Large intestine (tissue), 3 donors: ENCODE measurements around the gene IGFN1. TPM values are rescaled to one million over a fixed set of nuclear protein-coding genes. Genes with fewer than 3 reads are reported as not detected.

Experiments
- DNase-seq, 2 donors: peaks; one replicate each; pipeline versions ENCODE4 v3.0.0 to v3.0.0-alpha.2; 2013
- H3K27ac ChIP-seq: one replicate; pipeline ENCODE4 v1.5.1; 2013; ENCODE audit warnings: low read length
- H3K27me3 ChIP-seq: 2 replicates; pipeline ENCODE4 v1.6.1; 2013; ENCODE audit warnings: low read length; ENCODE audit not compliant: control insufficient read depth, insufficient read depth
- H3K36me3 ChIP-seq: 2 replicates; pipeline ENCODE4 v1.6.1; 2013; ENCODE audit warnings: low read length; ENCODE audit not compliant: control insufficient read depth, insufficient read depth
- H3K4me1 ChIP-seq: one replicate; pipeline ENCODE4 v1.6.1; 2013; ENCODE audit warnings: low read length; ENCODE audit not compliant: control insufficient read depth, insufficient read depth
- H3K4me3 ChIP-seq: one replicate; pipeline ENCODE4 v1.5.1; 2013; ENCODE audit warnings: low read length
- H3K9me3 ChIP-seq: one replicate; pipeline ENCODE4 v1.6.1; 2013; ENCODE audit warnings: mild to moderate bottlenecking, low read depth, low read length, moderate library complexity; ENCODE audit not compliant: control insufficient read depth
- WGBS: methylation state at CpG from one replicate; pipeline ENCODE4 v1.1.5; 2013; ENCODE audit warnings: low lambda C conversion rate; ENCODE audit not compliant: insufficient coverage; 5-methylcytosine and 5-hydroxymethylcytosine counted together
- polyA plus RNA-seq: library from polyadenylated mRNA; unstranded; fragments of 120-200 nt; gene quantifications from one replicate; pipeline ENCODE4 v1.2.1, GENCODE V29; 2013

Gene IGFN1
- polyA plus RNA-seq, 1 donor = 0.42 TPM

DNA sequence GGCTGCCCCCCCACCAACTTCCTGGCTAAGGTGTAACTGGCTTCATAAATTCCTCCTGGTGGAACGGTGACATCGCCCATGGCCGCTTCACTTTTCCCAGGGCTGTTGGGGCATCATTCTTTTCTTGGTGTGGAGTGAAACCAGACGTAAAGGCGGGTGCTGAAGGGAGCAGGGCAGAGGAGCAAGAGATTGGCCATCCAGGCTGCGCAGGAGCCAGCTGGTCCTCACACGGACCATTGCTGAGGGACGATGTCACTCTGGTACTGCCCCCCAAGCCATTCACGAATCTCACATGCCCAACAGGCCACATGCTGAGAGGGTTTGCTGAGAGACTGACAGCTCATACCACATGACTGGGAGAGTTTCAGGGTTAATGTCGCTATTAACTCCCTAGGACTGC lies 82.2 kb downstream of the IGFN1 start:
- no peaks in the 10 kb centered on the region for H3K9me3 ChIP-seq
- no peak overlapping the region for H3K4me3 ChIP-seq
- no peak for DNase-seq
- H3K27me3 ChIP-seq = peaks cover 36% of the 10 kb centered on the region
- WGBS = no CpG with 5 or more reads among the region's 10 CpGs
- H3K4me1 ChIP-seq = no peaks in the 10 kb centered on the region
- no peak overlapping the region for H3K27ac ChIP-seq
- H3K36me3 ChIP-seq = no peaks in the 10 kb centered on the region

GRCh38 chr1:201274616-201275252 lies 84.1 kb downstream of the IGFN1 start:
- H3K4me3 ChIP-seq = no peak overlapping the region
- H3K27me3 ChIP-seq = peaks cover 30% of the 10 kb centered on the region
- no peaks in the 10 kb centered on the region for H3K4me1 ChIP-seq
- no peaks in the 10 kb centered on the region for H3K9me3 ChIP-seq
- DNase-seq = no peak
- H3K36me3 ChIP-seq = no peaks in the 10 kb centered on the region
- WGBS = no CpG with 5 or more reads among the region's 12 CpGs
- H3K27ac ChIP-seq = no peak overlapping the region

DNA sequence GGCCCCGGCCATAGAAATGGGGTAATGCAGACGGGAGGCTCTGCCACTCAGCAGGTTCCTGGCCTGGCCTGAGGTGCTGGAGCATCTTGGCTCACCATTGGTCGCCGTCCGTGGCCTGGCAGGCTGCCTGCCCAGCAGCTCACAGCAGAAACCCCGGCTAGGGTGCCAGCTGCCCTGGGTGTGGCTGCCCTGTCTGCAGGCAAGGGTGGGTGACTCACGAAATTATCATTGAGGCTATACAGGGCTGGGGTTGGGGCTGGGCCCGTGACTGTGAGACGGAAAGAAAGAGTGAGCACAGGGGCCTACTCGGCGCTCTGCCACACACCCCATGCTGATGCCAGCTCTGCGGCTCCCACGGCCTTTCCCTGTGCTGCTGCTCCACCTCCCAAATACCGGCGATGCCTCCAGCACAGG lies 84.6 kb downstream of the IGFN1 start:
- WGBS = no CpG with 5 or more reads among the region's 15 CpGs

DNA sequence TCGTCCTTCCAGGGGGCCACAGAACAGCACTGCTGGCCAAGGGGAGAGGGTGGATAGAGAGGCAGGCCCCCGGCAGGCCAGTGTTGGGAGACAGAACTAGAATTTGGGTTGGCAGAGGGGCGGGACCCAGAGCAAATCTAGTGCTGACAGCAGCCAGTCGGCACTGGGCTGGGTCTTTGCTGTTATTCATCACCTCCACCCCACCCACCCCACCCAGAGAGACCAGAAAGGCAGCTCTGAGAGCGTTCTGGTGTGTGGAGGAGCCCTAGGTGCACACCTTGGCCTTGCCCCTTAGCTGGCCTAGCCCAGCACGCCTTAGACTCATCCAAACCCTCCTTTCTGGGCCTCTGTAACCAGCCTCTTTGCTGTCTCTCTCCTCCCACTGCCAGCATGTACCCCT lies 86.3 kb downstream of the IGFN1 start:
- Histone ChIP-seq H3K9me3 (no peaks in the 10 kb centered on the region), H3K4me1 (no peaks in the 10 kb centered on the region), H3K27me3 (peaks cover 32% of the 10 kb centered on the region), H3K36me3 (no peaks in the 10 kb centered on the region), H3K4me3 (no peak overlapping the region), H3K27ac (no peak overlapping the region)
- no peak for DNase-seq
- WGBS = no CpG with 5 or more reads among the region's 6 CpGs

More for the DNA sequence above, 84.6 kb downstream of the IGFN1 start:
- H3K27ac ChIP-seq = no peak overlapping the region
- H3K27me3 ChIP-seq = peaks cover 30% of the 10 kb centered on the region
- no peaks in the 10 kb centered on the region for H3K4me1 ChIP-seq
- DNase-seq = no peak
- H3K9me3 ChIP-seq = no peaks in the 10 kb centered on the region
- H3K36me3 ChIP-seq = no peaks in the 10 kb centered on the region
- no peak overlapping the region for H3K4me3 ChIP-seq

DNA sequence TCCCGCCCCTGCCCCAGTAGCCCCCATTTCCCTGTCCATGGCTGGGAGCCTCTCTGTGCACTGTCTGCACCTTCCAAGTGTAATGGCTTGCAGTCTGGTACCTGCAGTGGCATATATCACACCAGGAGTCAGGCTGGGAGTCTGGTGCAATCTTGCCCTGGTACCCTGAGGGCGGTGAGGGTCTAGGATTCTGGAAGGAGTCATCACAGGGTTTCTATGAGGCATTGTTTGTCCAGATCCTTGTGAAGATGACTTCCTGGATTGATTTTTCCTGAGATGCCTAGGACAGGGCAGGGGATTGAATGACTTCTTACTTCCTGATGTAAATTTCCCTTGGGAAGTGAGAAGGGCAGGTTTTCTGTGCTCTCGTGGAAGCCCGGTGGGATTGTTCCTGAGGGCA lies 86.8 kb downstream of the IGFN1 start:
- Histone ChIP-seq H3K36me3 (no peaks in the 10 kb centered on the region), H3K27ac (no peak overlapping the region), H3K4me3 (no peak overlapping the region), H3K4me1 (no peaks in the 10 kb centered on the region), H3K9me3 (no peaks in the 10 kb centered on the region), H3K27me3 (peaks cover 34% of the 10 kb centered on the region)
- no peak for DNase-seq
- WGBS = no CpG with 5 or more reads among the region's 4 CpGs

Other genes starting within 250 kb of the IGFN1 start
- gene KIF21B, start 167.1 kb upstream of the IGFN1 start, polyA plus RNA-seq = 1.5 TPM
- gene CACNA1S, start 78.4 kb upstream of the IGFN1 start, polyA plus RNA-seq = 0.15 TPM
- gene ASCL5, start 63.6 kb upstream of the IGFN1 start, polyA plus RNA-seq = 0.15 TPM
- gene TMEM9, start 36.4 kb upstream of the IGFN1 start, polyA plus RNA-seq = 49.8 TPM
- gene PKP1, start 92.7 kb downstream of the IGFN1 start, polyA plus RNA-seq = 0.45 TPM
- 20.8 TPM for gene TNNT2, start 186.9 kb downstream of the IGFN1 start, polyA plus RNA-seq
- 96.4 TPM for gene LAD1, start 208.5 kb downstream of the IGFN1 start, polyA plus RNA-seq
- 6.9 TPM for gene TNNI1, start 230.9 kb downstream of the IGFN1 start, polyA plus RNA-seq